Stimulated activated CD4-positive, alpha-beta T cell treated with anti-CD3 and anti-CD28 coated beads, TNF-alpha, amount 100 ng/mL, for 48 hours (primary cell): Measurements from ENCODE around the gene NTN1.

Experiments used
- DNase-seq, 3 donors: peaks; one replicate each; pipeline ENCODE4 v3.0.0-alpha.2; 2020; ENCODE audit warnings: low read depth in 3 of 3

The NTN1 gene

DNA sequence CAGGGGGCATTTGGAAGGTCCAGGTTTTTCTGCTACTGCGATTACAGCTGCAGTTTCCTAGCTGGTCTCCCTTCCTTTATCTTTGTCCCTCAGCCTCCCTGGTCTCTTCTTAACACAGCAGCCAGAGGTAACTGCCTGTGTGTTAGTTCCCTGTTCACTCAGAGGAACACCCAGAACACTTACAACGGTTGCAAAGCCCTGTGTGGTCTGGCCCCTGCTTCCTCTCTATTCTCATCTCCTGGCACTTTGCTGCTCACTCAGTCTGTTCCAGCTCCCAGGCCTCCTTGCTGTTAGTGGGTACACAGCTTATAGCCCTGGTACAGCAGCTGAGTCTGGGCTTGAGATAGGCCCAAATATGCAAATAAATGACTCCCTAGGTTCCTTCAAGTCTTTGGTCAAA lies 16.4 kb downstream of the NTN1 start:
- no peak for DNase-seq

DNA sequence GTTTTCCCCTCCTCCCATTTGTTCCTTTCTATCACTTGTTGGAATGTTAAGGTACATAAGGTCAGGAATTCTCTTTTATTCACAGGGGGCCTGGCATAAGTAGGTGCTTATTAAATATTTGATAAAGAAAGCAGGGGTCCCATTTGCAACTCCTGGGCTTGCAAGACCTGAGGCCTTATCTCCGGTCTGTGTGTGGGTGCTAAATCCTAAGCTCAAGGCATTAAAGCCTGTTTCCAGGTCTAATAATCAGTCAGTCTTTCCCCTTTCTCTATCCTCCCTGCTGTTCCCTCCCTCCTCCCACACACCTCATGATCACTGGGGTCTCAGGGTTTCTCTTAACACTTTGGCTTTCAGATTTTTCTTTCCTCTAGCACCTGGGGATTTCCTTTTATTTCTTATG lies 17.1 kb downstream of the NTN1 start:
- no peak for DNase-seq

DNA sequence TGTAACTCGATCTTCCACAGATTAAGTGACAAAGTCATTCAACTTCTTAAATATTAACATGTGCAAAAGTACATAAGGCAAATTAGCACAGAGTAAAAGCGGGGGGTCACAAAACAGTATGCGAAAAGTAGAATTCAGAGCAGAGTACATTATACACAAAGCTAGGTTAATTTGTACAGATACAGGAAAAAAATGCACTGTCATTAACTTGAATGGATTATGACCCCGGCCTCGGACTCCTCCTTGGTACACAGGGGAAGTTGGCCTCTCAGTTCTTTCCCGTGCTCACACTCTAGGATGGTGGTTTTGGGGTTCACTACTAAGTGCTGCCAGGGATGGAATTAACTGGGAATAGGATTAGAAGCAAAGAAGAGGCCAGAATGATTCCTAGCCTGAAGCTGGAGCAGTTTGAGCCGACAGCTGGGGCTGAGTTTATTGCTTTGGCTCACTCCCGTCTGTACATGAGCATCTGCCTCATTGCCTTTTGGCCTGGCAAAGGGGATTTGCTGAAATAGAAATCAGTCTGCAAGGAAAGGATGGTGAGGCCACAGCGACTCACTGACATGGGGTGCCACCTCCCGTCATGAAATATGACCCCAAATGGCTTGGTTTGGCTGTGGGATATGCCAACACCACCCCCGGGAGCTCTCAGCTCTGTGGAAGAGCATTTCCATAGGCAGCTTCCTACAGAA lies 23.6 kb downstream of the NTN1 start:
- DNase-seq: no peak

DNA sequence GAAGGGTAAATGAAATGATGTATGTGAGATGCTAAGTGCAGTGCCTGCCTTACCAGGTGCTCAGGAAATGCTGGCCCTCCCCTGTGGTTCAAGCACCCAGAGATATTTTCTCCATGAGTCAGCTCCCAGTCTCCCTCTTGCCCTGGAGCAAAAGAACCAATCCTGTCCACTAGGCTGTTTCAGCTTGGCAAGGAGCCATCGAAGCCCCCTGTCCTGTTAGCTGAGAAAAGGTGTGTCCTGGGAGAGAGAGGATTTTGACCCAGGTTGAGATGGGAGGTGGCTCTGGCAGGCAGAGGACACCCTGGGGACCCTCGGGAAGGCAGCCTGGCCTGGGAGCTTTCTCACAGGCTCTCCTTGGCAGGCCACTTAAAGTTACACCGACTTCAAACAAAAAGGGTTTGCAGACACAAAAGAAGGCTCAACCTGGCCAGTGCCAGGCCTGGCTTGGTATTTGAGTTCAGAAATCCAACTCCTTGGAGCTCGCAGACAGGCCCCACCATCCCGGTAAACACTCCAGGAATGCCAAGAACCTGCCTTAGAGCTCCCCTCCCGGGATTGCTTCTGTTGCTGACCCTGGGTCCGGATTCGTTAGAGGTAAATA lies 29.6 kb downstream of the NTN1 start:
- no peak for DNase-seq

DNA sequence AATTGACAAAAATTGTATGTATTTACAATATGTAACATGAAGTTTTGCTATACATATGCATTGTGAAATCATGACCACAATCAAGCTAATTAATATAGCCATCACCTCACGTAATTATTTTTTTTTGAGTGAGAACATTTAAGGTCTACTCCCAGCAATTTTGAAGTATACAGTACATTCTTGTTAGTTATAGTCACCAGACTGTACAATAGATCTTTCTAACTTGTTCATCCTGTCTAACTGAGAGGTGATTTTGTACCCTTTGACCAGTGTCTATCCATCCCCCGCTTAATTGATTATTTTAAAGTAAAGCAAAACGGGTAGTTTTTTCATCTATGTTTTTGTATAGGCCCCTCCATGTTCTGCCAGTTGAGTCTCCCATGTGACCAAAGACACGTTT lies 30.3 kb downstream of the NTN1 start:
- DNase-seq: no peak

DNA sequence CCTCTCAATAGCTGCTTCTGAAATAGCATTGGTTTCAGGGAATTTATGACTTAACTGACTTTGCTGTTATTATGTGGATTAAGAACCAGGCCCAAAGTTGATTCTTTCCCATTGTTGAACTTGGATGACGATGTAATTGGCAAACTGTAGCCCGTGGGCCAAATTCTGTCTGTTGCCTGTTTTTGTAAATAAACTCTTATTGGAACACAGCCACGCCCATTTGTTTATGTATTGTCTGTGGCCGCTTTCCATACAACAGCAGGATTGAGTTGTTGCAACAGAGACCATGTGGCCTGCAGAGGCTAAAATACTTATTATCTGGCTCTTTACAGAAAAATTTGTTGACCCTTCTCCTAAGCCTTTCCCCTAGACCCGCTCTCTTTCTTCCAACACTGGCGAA lies 31.6 kb downstream of the NTN1 start:
- DNase-seq: no peak

DNA sequence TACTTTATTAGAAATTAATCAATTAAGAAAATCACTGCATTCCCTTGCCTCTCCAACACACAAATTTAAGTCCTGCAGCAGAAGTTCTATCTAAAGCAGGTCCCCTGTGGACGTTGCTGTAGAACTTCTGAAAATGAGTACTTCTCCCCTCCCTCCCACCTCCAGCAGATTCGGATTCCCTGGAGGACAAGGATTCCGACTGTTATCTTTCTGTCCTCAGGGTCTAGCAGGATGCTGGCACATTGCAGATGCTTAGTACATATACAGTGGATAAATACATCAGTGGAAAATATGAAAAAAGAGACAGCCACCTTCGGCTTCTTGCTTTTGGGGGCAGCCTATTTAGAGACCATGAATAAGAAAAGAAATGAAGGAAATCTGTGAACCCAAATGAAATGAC lies 32.1 kb downstream of the NTN1 start:
- no peak for DNase-seq

DNA sequence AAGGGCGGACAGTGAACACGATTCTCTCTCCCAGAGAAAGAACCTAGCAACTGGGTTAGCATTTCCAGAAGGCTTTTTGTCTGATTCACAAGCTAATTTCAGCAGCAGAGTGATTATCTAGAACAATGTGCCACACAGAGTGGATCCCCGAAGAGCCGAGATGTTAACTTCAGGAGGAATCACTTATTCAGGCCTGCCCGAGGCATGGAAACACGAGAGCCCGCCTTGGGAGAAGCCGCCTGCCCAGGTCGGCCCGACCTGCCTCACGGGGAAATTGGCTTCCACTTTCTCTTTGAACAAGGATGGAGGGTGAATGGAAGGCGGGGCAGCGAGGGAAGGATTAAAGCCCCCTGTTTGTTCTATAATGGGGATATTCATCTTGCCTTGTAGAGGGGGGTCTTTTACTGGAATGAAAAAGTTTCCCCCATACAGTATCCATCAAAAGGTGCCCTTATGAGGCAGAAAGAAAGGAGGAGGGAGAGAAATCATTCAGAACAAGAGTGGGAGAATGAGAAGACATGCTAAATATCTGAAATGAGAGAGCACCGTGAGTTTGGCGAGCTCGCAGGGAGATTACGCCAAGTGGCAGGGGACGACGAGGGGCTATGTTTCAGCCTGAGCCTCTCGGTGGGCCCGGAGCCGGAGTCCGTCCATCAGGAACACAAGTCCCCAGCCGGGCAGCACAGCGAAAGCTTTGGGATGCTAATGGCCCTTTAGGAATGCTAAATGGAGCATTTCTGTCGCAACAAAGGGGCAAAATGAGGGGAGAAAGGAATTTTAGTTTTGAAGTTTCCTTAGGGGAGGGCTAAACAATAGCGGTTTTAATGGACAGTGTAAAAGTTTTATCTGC lies 33.0 kb downstream of the NTN1 start:
- DNase-seq: no peak

DNA sequence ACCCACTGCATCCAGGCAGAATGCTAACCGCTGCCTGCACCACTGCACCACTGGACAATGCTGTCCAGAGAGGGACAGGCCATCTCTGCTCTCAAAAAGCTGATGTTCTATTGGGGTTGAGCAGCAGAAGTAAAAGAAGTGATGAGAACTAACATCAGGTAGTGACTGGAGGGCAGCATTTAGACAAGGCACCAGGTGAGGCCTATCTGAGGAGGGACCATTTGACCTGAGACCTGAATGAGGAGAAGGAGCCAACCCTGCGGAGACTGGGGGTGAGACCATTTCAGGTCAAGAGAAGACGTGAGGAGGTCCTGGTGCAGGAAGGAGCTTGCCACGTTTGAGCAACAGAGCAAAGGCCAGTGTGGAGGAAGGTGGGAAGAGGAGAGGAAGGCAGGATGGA lies 34.0 kb downstream of the NTN1 start:
- no peak for DNase-seq

DNA sequence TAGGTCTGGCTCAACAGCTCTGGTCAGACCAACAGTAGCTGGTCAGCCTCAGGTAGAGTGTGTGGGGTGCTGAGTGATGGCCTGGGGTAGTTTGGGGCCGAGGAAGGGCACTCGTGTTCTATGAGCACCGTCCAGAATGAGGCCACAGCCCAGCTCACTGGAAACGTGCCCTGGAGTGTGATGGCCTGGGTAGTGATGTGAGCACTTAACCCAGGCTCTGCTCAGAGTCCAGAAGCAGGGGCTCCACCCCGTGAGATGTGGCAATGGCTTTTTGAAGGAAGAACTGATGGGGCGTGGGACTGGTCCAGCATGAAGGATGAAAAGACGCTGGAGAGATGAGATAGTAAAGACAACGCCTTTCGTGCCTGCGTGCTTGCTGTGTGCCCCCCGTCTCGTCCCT lies 35.3 kb downstream of the NTN1 start:
- no peak for DNase-seq

DNA sequence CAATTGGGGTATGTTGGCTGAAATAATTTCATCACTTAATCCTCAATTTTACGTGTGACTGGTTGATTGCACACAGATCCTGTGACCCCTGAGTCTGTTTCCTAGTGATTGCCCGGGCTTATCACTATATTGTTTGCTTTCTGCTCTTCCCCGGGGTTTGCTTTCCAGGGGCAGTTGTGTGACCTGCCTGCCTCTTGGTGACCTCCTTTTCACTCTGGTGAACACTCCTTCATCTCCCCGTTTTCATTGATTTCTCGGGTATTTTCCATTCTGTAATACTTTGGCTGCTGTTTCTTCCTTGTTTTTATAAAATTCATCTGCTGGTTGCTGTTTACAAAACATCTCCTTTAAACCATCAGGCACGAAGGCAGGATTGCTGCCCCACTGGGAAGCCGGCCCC lies 36.0 kb downstream of the NTN1 start:
- no peak for DNase-seq

DNA sequence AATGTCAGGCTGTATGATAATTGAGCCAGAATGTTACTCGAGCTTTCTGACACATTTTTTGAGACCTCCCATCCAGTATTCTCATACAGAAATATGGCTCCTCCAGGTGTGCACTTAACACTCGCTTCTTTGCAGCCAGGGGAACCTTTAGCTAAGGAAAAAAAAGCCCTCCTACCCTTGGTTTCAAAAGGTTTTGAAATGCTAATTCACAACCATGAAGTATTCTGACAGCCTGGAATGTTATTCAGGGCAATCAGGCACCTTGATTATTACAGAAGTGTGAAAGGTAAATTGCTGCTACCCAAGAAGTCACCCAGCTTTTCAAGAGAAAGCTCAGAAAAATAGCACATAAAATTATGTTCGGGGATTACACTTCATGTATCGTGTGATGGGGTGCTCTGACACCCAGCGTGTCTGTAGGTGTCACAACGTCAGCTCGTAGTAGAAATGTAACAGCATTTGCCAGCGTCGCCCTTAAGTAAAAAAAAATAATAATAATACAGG lies 41.1 kb downstream of the NTN1 start:
- DNase-seq: no peak

DNA sequence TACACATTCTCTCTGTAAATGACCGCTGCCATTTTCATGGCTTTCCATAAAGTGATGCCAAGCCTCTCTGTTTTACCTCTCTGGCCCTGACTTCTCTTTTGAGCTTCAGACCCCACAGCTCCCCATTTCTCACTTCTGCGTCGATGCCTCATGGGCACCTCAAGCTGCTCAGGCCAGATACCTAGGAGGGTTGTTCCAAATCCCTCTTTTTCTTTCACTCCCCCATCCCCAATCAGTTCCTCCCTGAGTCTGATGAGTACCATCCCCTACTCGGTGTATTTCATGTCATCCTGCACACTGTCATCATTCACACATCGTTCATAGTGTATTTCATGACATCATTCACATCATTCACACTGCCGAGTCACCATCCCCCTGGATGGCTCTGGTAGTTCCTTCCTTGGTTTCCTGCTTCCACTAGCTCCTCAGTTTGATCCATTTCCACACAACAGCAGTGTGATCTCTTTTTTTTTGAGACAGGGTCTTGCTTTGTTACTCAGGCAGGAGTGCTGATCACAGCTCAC lies 43.1 kb downstream of the NTN1 start:
- DNase-seq: no peak

DNA sequence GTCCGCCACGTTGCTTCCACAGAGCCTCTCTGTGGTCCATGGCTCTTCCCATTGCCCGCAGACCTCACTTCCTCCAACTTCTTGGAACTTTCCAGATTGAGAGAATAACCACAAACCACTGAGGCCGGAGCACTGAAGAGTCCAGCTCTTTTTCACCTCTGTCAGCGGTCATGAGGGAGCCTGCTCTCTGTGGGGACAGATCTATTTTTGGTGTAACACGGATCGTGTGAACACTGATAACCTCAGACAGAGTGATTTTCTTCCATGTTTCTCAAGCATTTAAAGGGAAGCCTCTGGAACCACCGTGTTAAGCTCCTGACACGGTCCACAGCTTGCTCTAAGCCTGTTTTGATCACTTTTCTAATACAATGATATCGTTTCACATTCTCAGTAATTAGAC lies 49.7 kb downstream of the NTN1 start:
- no peak for DNase-seq

DNA sequence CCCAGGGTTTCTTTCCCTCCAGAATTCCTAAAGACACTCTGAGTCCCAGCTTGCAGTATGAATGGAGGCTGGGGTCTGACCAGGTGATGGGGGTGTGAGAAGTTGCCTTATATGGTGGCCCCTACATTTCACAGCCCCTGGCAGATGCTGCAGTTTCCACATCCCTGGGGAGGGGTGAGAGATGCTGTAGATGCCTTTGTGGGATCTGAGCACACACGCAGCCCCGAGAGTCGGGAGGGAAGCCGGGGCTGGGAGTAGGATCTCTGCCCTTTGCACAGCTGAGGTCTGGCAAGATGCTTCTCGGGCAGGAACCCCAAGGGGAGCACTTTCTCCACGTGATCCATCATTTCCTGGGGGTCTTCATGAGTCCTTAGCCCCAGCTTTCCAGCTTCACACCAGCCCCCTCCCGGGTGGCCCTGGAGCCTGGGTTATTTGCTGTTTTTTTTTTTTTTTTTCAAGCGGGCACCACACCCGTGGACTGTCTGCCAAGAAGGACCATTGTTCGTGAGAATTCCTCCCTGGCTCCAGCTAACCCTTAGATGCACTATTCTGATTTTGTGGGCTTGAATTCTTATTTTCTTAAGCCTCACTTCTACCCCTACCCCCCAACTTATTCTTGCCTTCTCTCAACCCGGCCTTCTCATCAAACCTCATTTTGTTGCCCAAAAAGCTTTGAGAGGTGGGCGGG lies 50.6 kb downstream of the NTN1 start:
- DNase-seq: no peak

DNA sequence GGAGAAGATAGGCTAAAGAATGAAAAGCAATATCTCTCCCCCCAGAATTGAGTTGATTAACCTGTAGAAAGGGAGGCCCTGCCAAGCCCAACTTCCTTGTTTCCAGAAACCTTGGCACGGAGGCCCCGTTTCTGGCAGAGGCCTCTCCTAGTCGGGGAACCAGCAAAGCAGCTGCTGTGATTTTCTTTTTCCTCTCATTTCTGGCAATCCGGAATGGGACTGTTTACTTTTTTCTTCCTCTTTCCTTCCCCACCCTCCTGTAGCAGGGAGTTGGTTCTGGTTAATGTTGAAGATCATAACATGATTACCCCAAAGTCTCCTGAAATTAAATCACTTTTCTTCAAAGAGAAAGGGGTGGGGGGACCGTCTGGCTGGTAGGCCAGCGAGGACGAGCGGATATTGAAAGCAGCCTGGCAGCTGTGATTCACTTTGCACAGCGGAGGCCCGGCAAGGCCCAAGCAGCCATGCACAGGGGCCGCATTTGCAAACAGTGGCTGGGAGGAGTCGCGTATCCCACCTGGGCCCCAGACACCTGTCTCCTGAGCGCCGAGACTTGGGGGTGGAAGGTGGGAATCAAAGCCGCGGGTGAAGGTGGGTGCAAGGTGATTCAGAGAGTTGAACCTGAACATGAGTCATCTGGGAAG lies 51.5 kb downstream of the NTN1 start:
- no peak for DNase-seq

DNA sequence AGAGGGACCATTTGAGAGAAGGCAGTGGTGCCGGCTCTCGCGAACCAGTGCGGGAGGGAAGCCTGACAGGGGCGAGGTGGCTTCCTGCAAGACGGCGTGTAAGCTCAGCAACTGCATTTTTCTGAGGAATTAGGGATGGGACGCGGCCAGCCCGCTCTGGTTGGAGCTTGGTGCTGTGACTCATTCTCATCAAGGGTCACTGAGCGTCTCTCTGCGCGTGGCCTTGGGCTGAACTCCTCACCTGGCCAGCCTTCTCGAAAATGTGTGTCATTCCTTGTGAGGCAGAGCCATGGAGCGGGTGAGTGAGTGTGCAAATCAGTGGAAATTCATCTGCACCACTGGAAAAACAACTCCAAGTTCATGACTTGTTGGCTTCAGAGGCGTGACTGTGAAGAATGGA lies 52.8 kb downstream of the NTN1 start:
- DNase-seq: no peak

DNA sequence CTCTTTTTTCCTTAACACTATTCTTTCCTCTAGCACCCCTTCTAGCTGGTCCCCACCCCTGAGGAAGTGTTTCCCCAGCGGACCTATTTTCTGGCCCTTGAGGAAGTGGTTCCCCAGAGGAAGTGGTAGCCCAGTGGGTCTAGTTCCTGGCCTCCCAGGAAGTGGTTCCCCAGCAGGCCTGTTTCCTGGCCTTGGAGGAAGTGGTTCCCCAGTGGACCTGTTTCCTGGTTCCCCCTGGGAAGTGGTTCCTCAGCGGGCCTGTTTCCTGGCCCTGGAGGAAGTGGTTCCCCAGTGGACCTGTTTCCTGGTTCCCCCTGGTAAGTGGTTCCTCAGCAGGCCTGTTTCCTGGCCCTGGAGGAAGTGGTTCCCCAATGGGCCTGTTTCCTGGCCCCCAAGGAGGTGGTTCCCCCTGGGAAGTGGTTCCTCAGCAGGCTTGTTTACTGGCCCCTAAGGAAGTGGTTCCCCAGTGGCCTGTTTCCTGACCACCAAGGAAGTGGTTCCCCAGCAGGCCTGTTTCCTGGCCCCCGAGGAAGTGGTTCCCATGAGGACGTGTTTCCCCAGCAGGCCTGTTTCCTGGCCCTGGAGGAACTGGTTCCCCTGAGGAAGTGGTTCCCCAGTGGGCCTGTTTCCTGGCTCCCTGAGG lies 58.3 kb downstream of the NTN1 start:
- no peak for DNase-seq

DNA sequence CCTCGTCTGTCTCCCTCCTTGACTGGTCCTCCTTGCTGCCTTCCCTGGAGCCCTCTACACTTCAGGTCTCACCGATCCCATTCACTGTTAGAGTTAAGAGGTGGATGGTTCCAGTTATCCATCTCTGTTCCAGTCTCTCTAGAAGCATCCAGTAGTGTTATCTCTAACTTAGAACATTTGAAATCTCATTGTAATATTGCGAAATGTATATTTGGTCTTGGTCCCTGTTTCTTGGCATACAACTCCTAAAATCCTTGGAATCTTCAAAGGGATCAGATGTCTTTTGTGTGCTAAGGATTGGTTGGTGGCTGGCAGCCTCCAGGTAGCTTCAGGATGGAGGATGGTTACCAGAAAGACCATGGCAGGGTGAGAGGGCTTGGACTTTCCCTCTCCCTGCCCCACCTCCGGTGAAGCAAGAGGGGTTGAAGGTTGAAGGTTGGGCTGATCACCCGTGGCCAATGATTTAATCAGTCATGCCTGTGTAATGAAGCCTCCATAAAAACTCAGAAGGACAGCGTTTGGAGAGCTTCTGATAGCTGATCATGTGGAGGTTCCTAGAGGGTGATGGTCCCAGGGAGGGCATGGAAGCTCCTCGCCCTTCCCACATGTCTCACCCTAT lies 59.1 kb downstream of the NTN1 start:
- no peak for DNase-seq

DNA sequence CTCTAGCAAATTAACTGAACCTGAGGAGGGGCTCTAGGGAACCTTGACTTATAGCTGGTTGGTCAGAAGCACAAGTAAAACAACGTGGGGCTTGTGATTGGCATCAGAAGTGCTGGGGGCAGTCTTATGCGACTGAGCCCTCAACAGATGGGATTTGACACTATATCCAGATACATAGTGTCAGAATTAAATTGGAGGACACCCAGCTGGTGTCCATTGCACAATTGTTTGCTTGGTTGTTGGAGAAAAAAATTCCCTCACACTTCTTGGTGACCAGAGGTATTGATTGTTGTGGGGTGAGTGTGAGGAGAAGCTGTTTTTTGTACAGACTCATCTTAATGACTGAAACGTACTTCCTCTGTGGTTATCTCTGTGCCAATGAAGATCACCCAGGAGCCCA lies 59.7 kb downstream of the NTN1 start:
- DNase-seq: no peak

DNA sequence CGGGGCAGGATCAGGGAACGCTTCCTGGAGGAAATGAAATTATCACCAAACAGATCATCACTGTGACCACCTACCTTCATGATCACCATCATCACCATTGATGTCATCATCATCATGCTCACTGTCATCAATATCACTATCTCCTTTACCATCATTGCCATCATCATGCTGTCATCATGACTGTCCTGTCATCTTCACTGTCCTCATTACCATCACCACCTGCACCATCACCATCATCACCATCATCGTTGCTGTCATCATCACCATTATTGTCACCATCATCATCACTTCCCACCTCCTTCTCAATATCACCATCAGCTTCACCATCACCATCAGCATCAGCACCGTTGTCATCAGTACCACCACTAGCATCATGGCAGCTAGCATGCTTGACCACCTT lies 65.3 kb downstream of the NTN1 start:
- DNase-seq: no peak
